ENCODE measurements around the gene MYO7A. TPM values are rescaled to one million over a fixed set of nuclear protein-coding genes. Genes with fewer than 3 reads are reported as not detected.
"Not testable (repeated sequence)": the region's sequence is repeated elsewhere in the genome, so short reads cannot be mapped to it uniquely, and the experiment has no call there.

MYO7A gene
- total RNA-seq, 1 donor, result under 0.01 TPM

DNA sequence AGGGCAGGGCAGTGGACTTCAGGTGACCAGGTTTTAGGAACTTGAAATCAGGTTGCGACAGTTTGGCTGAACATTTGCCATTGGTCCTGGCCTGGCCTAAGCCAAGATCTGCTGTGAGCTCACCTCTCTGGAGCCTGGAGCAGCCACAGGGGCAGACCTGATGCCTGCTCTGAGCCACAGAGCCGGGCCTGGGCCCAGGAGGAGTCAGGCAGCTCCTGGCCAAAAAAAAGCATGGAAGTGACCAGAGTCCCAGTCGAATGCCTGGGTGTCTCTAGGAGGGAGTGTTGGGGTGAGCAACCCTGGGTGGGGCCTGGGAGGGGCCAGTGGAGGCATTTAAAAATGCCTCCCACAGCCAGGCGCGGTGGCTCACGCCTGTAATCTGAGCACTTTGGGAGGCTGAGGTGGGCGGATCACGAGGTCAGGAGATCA, 31.4 kb upstream of the MYO7A start:
- DNase-seq (ENCODE audit: insufficient read length, low spot score, missing footprints), result peak; percentile 79
- no peaks in the 10 kb centered on the region for H3K27me3 ChIP-seq (ENCODE audit: insufficient read depth, low read length)
- no peaks in the 10 kb centered on the region for H3K4me1 ChIP-seq (ENCODE audit: insufficient read depth, low read length)
- H2AFZ ChIP-seq (ENCODE audit: low read length), result no peak overlapping the region
- H3K79me2 ChIP-seq (ENCODE audit: insufficient read depth, low read length), result no peaks in the 10 kb centered on the region
- H4K20me1 ChIP-seq (ENCODE audit: insufficient read depth, low read length), result peaks cover 6% of the 10 kb centered on the region
- no peak overlapping the region for H3K4me2 ChIP-seq (ENCODE audit: insufficient read depth, low read length)
- H3K27ac ChIP-seq (ENCODE audit: low read depth, low read length), result no peak overlapping the region
- TF ChIP-seq CTCF (IDR thresholded peaks at IDR 0.05; ENCODE audit: extremely low read depth, low read depth, low read length), result no peak
- H3K36me3 ChIP-seq (ENCODE audit: insufficient read depth, low read length), result peaks cover 3% of the 10 kb centered on the region
- H3K4me3 ChIP-seq (ENCODE audit: insufficient read depth, low read length), result no peak overlapping the region
- H3K9me3 ChIP-seq (ENCODE audit: low read depth, low read length), result no peaks in the 10 kb centered on the region

GRCh38 chr11:77097180-77097579, 30.9 kb upstream of the MYO7A start:
- H3K4me1 ChIP-seq (ENCODE audit: insufficient read depth, low read length); H3K36me3 ChIP-seq (ENCODE audit: insufficient read depth, low read length); H3K9me3 ChIP-seq (ENCODE audit: low read depth, low read length); H3K27ac ChIP-seq (ENCODE audit: low read depth, low read length); H3K4me2 ChIP-seq (ENCODE audit: insufficient read depth, low read length); H3K4me3 ChIP-seq (ENCODE audit: insufficient read depth, low read length); H3K79me2 ChIP-seq (ENCODE audit: insufficient read depth, low read length); H4K20me1 ChIP-seq (ENCODE audit: insufficient read depth, low read length); H3K27me3 ChIP-seq (ENCODE audit: insufficient read depth, low read length); H2AFZ ChIP-seq (ENCODE audit: low read length): not testable (repeated sequence)
- peak; percentile 88 for DNase-seq (ENCODE audit: insufficient read length, low spot score, missing footprints)

DNA sequence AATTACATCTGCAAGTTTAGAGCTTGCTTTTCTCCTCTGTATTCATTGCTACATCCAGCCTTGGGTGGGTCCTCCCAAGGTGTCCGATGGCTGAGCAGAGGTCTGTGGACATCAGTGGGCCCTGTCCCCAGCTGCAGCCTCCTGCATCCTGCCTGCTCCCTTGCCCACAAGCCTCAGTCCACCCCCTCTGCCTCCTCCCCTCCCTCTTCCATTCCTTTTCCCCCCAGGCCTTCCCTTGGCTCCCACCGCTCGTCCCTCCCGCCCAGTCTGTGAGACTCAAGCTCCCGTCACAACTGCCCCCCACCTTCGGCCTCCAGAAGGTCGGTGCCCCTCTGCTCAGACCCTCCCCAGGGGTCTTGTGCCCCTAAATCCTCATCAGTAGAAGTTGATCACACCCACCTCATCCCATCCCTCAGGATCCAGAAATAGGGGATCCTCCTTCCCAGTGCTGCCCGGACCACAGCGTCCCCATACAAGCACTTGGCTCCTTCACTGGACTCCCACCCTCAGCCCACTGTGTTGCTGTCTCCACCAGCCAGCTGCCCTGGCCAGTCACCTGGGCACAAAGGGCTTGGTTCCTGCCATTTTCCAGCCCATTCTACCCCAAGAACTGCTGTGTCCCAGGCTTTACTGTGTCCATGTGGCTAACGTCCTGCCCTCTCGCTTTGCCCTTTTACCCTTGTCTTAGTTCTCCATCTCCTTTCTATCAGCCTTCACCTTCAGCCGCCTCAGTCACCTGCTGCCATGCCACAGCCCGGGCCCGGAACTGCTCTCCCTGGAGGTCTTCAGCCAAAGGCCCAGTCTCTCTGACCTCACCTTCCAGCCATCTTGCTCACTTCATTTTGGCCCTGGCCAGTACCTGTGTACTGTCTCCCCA, 27.6 kb upstream of the MYO7A start:
- Histone ChIP-seq H3K4me1 (ENCODE audit: insufficient read depth, low read length) (no peaks in the 10 kb centered on the region), H3K79me2 (ENCODE audit: insufficient read depth, low read length) (no peaks in the 10 kb centered on the region), H3K27ac (ENCODE audit: low read depth, low read length) (no peak overlapping the region), H3K4me2 (ENCODE audit: insufficient read depth, low read length) (no peak overlapping the region), H3K9me3 (ENCODE audit: low read depth, low read length) (no peaks in the 10 kb centered on the region), H4K20me1 (ENCODE audit: insufficient read depth, low read length) (peaks cover 4% of the 10 kb centered on the region), H3K4me3 (ENCODE audit: insufficient read depth, low read length) (no peak overlapping the region), H2AFZ (ENCODE audit: low read length) (no peak overlapping the region), H3K27me3 (ENCODE audit: insufficient read depth, low read length) (no peaks in the 10 kb centered on the region), H3K36me3 (ENCODE audit: insufficient read depth, low read length) (no peaks in the 10 kb centered on the region)
- DNase-seq (ENCODE audit: insufficient read length, low spot score, missing footprints), result peak; percentile 70
- TF ChIP-seq CTCF (IDR thresholded peaks at IDR 0.05; ENCODE audit: extremely low read depth, low read depth, low read length), result no peak

GRCh38 chr11:77101043-77101537, 27.0 kb upstream of the MYO7A start:
- Histone ChIP-seq H3K79me2 (ENCODE audit: insufficient read depth, low read length) (no peaks in the 10 kb centered on the region), H3K36me3 (ENCODE audit: insufficient read depth, low read length) (no peaks in the 10 kb centered on the region), H3K27me3 (ENCODE audit: insufficient read depth, low read length) (no peaks in the 10 kb centered on the region), H2AFZ (ENCODE audit: low read length) (no peak overlapping the region), H3K4me2 (ENCODE audit: insufficient read depth, low read length) (no peak overlapping the region), H3K9me3 (ENCODE audit: low read depth, low read length) (no peaks in the 10 kb centered on the region), H4K20me1 (ENCODE audit: insufficient read depth, low read length) (peaks cover 4% of the 10 kb centered on the region), H3K27ac (ENCODE audit: low read depth, low read length) (no peak overlapping the region), H3K4me3 (ENCODE audit: insufficient read depth, low read length) (no peak overlapping the region), H3K4me1 (ENCODE audit: insufficient read depth, low read length) (no peaks in the 10 kb centered on the region)
- TF ChIP-seq CTCF (IDR thresholded peaks at IDR 0.05; ENCODE audit: extremely low read depth, low read depth, low read length), result peak; percentile 71
- peak; percentile 96 for DNase-seq (ENCODE audit: insufficient read length, low spot score, missing footprints)
